ENCODE measurements around the gene RHOV. TPM values are rescaled to one million over a fixed set of nuclear protein-coding genes. Genes with fewer than 3 reads are reported as not detected.

RHOV gene
- total RNA-seq, 1 experiment from 2014 or later, result 2.0 TPM

- H3K36me3 ChIP-seq (replicated peaks; ENCODE audit: control insufficient read depth, insufficient read depth, low read length), result no peaks in the 10 kb centered on the region
- no peak for DNase-seq
- H3K27me3 ChIP-seq (ENCODE audit: control insufficient read depth, insufficient read depth, low read length), result no peaks in the 10 kb centered on the region
- H3K4me3 ChIP-seq (ENCODE audit: insufficient read depth, low read depth, low read length), result no peak overlapping the region
Observed at GRCh38 chr15:40831861-40832260, 42.2 kb downstream of the RHOV start.

- H3K27me3 ChIP-seq (ENCODE audit: control insufficient read depth, insufficient read depth, low read length), result no peaks in the 10 kb centered on the region
- H3K36me3 ChIP-seq (replicated peaks; ENCODE audit: control insufficient read depth, insufficient read depth, low read length), result no peaks in the 10 kb centered on the region
- H3K4me3 ChIP-seq (ENCODE audit: insufficient read depth, low read depth, low read length), result no peak overlapping the region
- DNase-seq, result no peak
Observed at GRCh38 chr15:40830884-40831283, 43.1 kb downstream of the RHOV start.

GRCh38 chr15:40829115-40829514 is 44.9 kb downstream of the RHOV start:
- DNase-seq, result no peak
- Histone ChIP-seq H3K4me3 (ENCODE audit: insufficient read depth, low read depth, low read length) (no peak overlapping the region), H3K27me3 (ENCODE audit: control insufficient read depth, insufficient read depth, low read length) (no peaks in the 10 kb centered on the region), H3K36me3 (replicated peaks; ENCODE audit: control insufficient read depth, insufficient read depth, low read length) (no peaks in the 10 kb centered on the region)

- no peak for DNase-seq
- Histone ChIP-seq H3K36me3 (replicated peaks; ENCODE audit: control insufficient read depth, insufficient read depth, low read length) (no peaks in the 10 kb centered on the region), H3K4me3 (ENCODE audit: insufficient read depth, low read depth, low read length) (no peak within 1 kb of the TSS), H3K27me3 (ENCODE audit: control insufficient read depth, insufficient read depth, low read length) (no peaks in the 10 kb centered on the region)
Observed at GRCh38 chr15:40828447-40829036, 45.5 kb downstream of the RHOV start, which contains the start of gene PPP1R14D. Gene PPP1R14D (minus strand): TSS chr15:40828708. CDS start chr15:40828641, 67 bp downstream.

GRCh38 chr15:40826423-40827075 is 47.5 kb downstream of the RHOV start:
- H3K27me3 ChIP-seq (ENCODE audit: control insufficient read depth, insufficient read depth, low read length), result no peaks in the 10 kb centered on the region
- DNase-seq, result no peak
- H3K4me3 ChIP-seq (ENCODE audit: insufficient read depth, low read depth, low read length), result no peak overlapping the region
- no peaks in the 10 kb centered on the region for H3K36me3 ChIP-seq (replicated peaks; ENCODE audit: control insufficient read depth, insufficient read depth, low read length)

- H3K4me3 ChIP-seq (ENCODE audit: insufficient read depth, low read depth, low read length), result no peak overlapping the region
- no peak for DNase-seq
- no peaks in the 10 kb centered on the region for H3K36me3 ChIP-seq (replicated peaks; ENCODE audit: control insufficient read depth, insufficient read depth, low read length)
- no peaks in the 10 kb centered on the region for H3K27me3 ChIP-seq (ENCODE audit: control insufficient read depth, insufficient read depth, low read length)
Observed at GRCh38 chr15:40825661-40826422, 48.2 kb downstream of the RHOV start.

GRCh38 chr15:40823572-40824343 is 50.3 kb downstream of the RHOV start:
- Histone ChIP-seq H3K4me3 (ENCODE audit: insufficient read depth, low read depth, low read length) (no peak overlapping the region), H3K36me3 (replicated peaks; ENCODE audit: control insufficient read depth, insufficient read depth, low read length) (no peaks in the 10 kb centered on the region), H3K27me3 (ENCODE audit: control insufficient read depth, insufficient read depth, low read length) (no peaks in the 10 kb centered on the region)
- no peak for DNase-seq

Other genes starting within 250 kb of the RHOV start
- gene RAD51, start 179.1 kb downstream of the RHOV start, total RNA-seq (2014; rRNA removed; shearing (Covaris generic)), result 14.2 and 16.1 TPM in 2 replicates
- gene RMDN3, start 119.0 kb downstream of the RHOV start, total RNA-seq (2014; rRNA removed; shearing (Covaris generic)), result 9.6 and 14.2 TPM in 2 replicates
- 58.3 and 60.9 TPM in 2 replicates for gene GCHFR, start 110.2 kb downstream of the RHOV start, total RNA-seq (2014; rRNA removed; shearing (Covaris generic))
- 0.31 and 0.48 TPM in 2 replicates for gene C15orf62, start 104.3 kb downstream of the RHOV start, total RNA-seq (2014; rRNA removed; shearing (Covaris generic))
- gene ZFYVE19, start 67.1 kb downstream of the RHOV start, total RNA-seq (2014; rRNA removed; shearing (Covaris generic)), result 25.5 and 30.0 TPM in 2 replicates
- 28.2 and 34.6 TPM in 2 replicates for gene DNAJC17, start 66.8 kb downstream of the RHOV start, total RNA-seq (2014; rRNA removed; shearing (Covaris generic))
- not detected in 2 replicates for gene PPP1R14D, start 45.5 kb downstream of the RHOV start, total RNA-seq (2014; rRNA removed; shearing (Covaris generic))
- 81.1 and 109 TPM in 2 replicates for gene SPINT1, start 30.2 kb downstream of the RHOV start, total RNA-seq (2014; rRNA removed; shearing (Covaris generic))
- 33.3 and 39.5 TPM in 2 replicates for gene VPS18, start 20.2 kb upstream of the RHOV start, total RNA-seq (2014; rRNA removed; shearing (Covaris generic))
- gene DLL4, start 55.1 kb upstream of the RHOV start, total RNA-seq (2014; rRNA removed; shearing (Covaris generic)), result 0.26 TPM in 1 of 2 replicates, not detected in the other
- gene CHAC1, start 79.2 kb upstream of the RHOV start, total RNA-seq (2014; rRNA removed; shearing (Covaris generic)), result 30.1 and 39.7 TPM in 2 replicates
- 17.1 TPM in 2 replicates for gene INO80, start 242.0 kb upstream of the RHOV start, total RNA-seq (2014; rRNA removed; shearing (Covaris generic))